Effector memory CD8-positive, alpha-beta T cell (primary cell): ENCODE measurements around the gene DAZAP1.
A peak's percentile ranks its signal among the peaks of the same experiment; 100 is the strongest.

ENCODE experiments used
- ATAC-seq: fragments of 150-1000 bp; cut with Tn5 transposase; replicated peaks from 2 replicates; pipeline ENCODE4 v1.10.0; 2021; ENCODE audit warnings: mild to moderate bottlenecking, moderate library complexity
- DNase-seq, 3 experiments: peaks; one replicate each; pipeline ENCODE4 v3.0.0; 2021
- H3K27ac Mint-ChIP-seq, 2 donors: one replicate each; pipeline ENCODE4 v1.8.0; 2022; ENCODE audit warnings: mild to moderate bottlenecking in 2 of 2, mixed read lengths in 2 of 2, moderate library complexity in 2 of 2
- H3K27me3 Mint-ChIP-seq, 2 donors: one replicate each; pipeline ENCODE4 v1.8.0; 2022; ENCODE audit warnings: mixed read lengths in 2 of 2
- H3K36me3 Mint-ChIP-seq: one replicate; pipeline ENCODE4 v1.8.0; 2022; ENCODE audit warnings: mild to moderate bottlenecking, moderate library complexity, mixed read lengths; ENCODE audit not compliant: insufficient read depth
- H3K4me1 Mint-ChIP-seq, 2 donors: one replicate each; pipeline ENCODE4 v1.8.0; 2022; ENCODE audit warnings: low read depth in 2 of 2, mixed read lengths in 2 of 2
- H3K4me3 Mint-ChIP-seq, 2 donors: one replicate each; pipeline ENCODE4 v1.8.0; 2022; ENCODE audit warnings: mild to moderate bottlenecking in 2 of 2, mixed read lengths in 2 of 2, moderate library complexity in 2 of 2
- H3K9me3 Mint-ChIP-seq, 2 donors: one replicate each; pipeline ENCODE4 v1.8.0; 2022; ENCODE audit warnings: mixed read lengths in 2 of 2
- total RNA-seq, 9 experiments: gene quantifications; one replicate each; lab custom pipeline; 2026; lab: John Stamatoyannopoulos, UW

DAZAP1 gene
- 133 to 290 (median 202) reads per million in 9 experiments for total RNA-seq

DNA sequence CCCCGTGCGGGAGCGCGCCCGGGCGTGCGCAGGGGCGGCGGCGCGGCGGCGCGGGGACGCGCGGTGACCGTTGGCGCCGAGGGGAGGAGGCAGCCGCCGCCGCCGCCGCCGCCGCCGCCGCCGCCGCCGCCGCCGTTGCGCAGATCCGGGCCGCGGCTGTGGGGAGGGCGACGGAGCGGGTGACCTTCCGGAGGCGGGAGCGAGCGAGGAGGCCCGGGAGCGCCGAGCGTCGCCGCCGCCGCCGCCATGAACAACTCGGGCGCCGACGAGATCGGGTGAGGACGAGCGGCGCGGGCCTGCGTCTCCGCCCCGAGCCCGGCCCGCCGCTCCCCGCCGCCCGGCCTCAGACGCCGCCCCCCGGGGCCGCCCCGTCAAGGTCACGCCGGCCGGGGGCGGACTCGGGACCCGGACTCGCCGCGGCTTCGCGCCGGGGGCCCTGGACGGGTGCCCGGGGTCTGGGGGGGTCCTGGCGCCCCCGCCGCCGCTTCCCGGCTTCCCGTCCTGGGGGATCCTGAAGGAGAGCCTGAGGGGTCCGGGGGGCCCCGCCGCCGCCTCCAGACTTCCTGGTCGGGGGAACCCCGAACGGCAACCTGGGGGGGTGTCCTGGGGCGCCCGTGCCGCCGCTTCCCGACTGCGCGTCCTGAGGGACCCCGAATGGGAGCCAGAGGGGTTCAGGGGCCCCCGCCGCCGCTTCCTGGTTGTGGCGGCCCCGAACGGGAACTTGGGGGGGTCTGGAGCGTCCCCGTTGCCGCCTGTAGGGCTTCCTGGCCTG lies at the start of gene DAZAP1:
Gene DAZAP1 (plus strand): TSS at position 59 of the 772 bp plus-strand sequence. CDS start 188 bp downstream, at position 247.
- peak; percentile 40 to 49 (median 41) for DNase-seq
- peaks cover 49% of the 10 kb centered on the region for H3K36me3 Mint-ChIP-seq
- peak; percentile 25 for ATAC-seq
- peaks cover 3 to 10% of the 10 kb centered on the region in 2 donors for H3K27me3 Mint-ChIP-seq
- no peaks in the 10 kb centered on the region for H3K9me3 Mint-ChIP-seq
- H3K4me1 Mint-ChIP-seq, result peaks cover 43 to 44% of the 10 kb centered on the region in 2 donors
- H3K27ac Mint-ChIP-seq, result peak within 1 kb of the TSS; percentile 89 to 96
- peak within 1 kb of the TSS; percentile 91 to 98 for H3K4me3 Mint-ChIP-seq

- H3K36me3 Mint-ChIP-seq, result peaks cover 12% of the 10 kb centered on the region
- H3K27ac Mint-ChIP-seq, result no peak overlapping the region
- no peak for DNase-seq
- peaks cover 9 to 19% of the 10 kb centered on the region in 2 donors for H3K4me1 Mint-ChIP-seq
- no peak for ATAC-seq
- H3K4me3 Mint-ChIP-seq, result no peak overlapping the region
- no peaks in the 10 kb centered on the region for H3K9me3 Mint-ChIP-seq
- H3K27me3 Mint-ChIP-seq, result no peaks in the 10 kb centered on the region
Measured at GRCh38 chr19:1360126-1360817, 47.1 kb upstream of the DAZAP1 start.

- Mint-ChIP-seq H3K4me3 (no peak overlapping the region), H3K9me3 (no peaks in the 10 kb centered on the region), H3K4me1 (peaks cover 3 to 14% of the 10 kb centered on the region in 2 donors), H3K36me3 (peaks cover 8% of the 10 kb centered on the region), H3K27me3 (no peaks in the 10 kb centered on the region), H3K27ac (no peak overlapping the region)
- ATAC-seq, result no peak
- no peak for DNase-seq
Measured at GRCh38 chr19:1360818-1361461, 46.4 kb upstream of the DAZAP1 start.

- no peak overlapping the region for H3K4me3 Mint-ChIP-seq
- no peaks in the 10 kb centered on the region for H3K27me3 Mint-ChIP-seq
- DNase-seq (no peak), ATAC-seq (no peak)
- peaks cover 0 to 13% of the 10 kb centered on the region in 2 donors for H3K4me1 Mint-ChIP-seq
- peaks cover 8% of the 10 kb centered on the region for H3K36me3 Mint-ChIP-seq
- no peaks in the 10 kb centered on the region for H3K9me3 Mint-ChIP-seq
- H3K27ac Mint-ChIP-seq, result no peak overlapping the region
Measured at GRCh38 chr19:1361601-1362386, 45.6 kb upstream of the DAZAP1 start.

- H3K4me3 Mint-ChIP-seq, result peak overlapping the region in 1 of 2 donors; percentile 80
Measured at GRCh38 chr19:1362387-1363257, 44.8 kb upstream of the DAZAP1 start.

DNA sequence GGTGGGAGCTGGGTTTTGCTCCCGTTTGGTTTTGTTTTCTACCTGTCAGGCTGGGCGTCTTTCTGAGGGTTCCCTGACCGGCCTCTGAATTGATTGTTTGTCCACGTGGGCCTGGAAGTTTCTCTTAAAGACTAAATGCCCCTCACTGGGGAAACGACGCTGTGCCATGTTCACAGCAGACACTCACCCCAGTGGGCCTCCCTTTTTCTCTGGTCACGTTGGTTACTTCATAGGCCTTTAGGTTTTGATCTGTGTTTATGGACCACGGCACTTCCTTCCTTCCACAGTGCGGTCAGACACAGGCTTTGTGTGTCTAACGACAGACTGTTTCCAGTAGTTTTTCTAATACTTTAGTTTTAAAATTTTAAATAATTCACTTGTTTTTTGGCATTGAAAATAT lies 43.8 kb upstream of the DAZAP1 start:
- ATAC-seq, result peak; percentile 95
- peak in 2 of 3 experiments; percentile 23 to 37 for DNase-seq
- Mint-ChIP-seq H3K9me3 (no peaks in the 10 kb centered on the region), H3K4me3 (peak overlapping the region; percentile 62 to 80), H3K27ac (peak overlapping the region in 1 of 2 donors; percentile 86), H3K4me1 (peaks cover 0 to 13% of the 10 kb centered on the region in 2 donors), H3K36me3 (peaks cover 8% of the 10 kb centered on the region), H3K27me3 (no peaks in the 10 kb centered on the region)

More at GRCh38 chr19:1362387-1363257, 44.8 kb upstream of the DAZAP1 start:
- H3K4me1 Mint-ChIP-seq, result peaks cover 0 to 13% of the 10 kb centered on the region in 2 donors
- DNase-seq (no peak), ATAC-seq (no peak)
- no peaks in the 10 kb centered on the region for H3K27me3 Mint-ChIP-seq
- no peaks in the 10 kb centered on the region for H3K9me3 Mint-ChIP-seq
- peaks cover 8% of the 10 kb centered on the region for H3K36me3 Mint-ChIP-seq
- H3K27ac Mint-ChIP-seq, result peak overlapping the region in 1 of 2 donors; percentile 86

GRCh38 chr19:1364070-1364704 lies 43.2 kb upstream of the DAZAP1 start:
- no peak for DNase-seq
- peak overlapping the region; percentile 62 to 80 for H3K4me3 Mint-ChIP-seq
- peaks cover 0 to 13% of the 10 kb centered on the region in 2 donors for H3K4me1 Mint-ChIP-seq
- no peaks in the 10 kb centered on the region for H3K27me3 Mint-ChIP-seq
- no peaks in the 10 kb centered on the region for H3K9me3 Mint-ChIP-seq
- peaks cover 8% of the 10 kb centered on the region for H3K36me3 Mint-ChIP-seq
- ATAC-seq, result peak; percentile 74
- peak overlapping the region in 1 of 2 donors; percentile 86 for H3K27ac Mint-ChIP-seq

DNA sequence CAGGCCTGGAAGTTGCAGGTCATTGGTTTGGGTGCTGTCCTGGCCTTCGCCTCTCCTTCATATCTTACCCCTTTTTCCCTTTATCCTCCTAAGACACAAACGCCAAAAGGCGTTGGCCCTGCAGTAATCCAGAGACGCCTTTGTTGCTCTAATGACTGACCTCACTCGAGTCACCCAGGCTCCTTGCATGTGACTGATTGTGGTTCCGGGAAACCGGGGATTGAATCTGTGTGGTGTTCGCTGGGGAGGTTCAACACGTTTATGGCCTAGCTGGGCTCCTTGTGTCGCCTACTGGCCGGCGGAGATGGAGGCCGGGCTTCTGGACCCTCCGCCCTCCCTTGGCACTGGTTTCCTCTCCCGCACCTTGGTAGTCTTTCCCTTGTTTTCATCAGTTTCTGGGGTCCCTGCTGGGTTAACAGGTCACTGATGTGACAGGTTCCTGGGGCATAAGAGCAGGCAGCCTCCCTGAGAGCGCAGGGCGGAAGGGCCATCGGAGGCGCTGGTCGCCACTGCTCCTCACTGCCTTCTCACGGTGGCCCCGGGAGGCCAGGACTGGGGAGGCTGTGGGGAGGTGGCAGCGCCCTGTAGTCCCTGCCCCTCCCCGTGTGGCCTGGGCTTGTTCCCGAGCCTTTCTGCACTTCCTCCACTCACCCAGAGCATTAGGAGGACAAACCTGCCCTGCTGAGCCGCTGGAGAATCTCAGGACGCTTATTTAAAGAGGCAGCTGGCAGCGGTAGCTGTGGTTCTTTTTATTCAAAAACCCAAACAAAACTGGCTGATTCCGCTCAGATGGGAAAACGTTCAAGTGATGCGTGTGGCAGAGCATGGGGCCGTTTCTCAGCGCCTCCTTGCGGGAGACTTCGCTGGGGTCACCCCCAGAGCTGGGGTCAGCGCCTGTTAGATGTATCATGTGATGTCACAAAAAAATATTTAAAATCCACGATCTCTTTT lies 41.8 kb upstream of the DAZAP1 start:
- Mint-ChIP-seq H3K27ac (no peak overlapping the region), H3K9me3 (no peaks in the 10 kb centered on the region), H3K36me3 (peaks cover 12% of the 10 kb centered on the region)

DNA sequence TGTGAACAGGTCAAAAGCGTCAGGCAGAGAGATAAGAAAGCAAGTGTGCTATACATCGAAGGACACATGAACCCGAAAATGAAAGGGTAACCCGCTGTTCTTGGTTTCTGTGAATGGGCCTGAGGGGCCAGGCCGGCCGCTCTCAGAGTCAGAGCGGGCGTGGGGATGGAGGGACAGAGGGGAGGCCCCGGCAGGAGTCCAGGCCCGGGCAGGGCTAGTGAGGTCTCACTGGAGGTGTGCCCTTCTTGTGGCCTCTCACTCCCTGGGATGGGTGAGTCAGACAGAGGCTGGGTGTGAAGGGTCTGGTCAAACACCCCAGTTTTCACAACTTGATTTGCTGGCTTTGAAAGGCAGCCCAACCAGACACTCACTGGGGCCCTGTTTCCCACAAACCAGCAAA lies 41.1 kb upstream of the DAZAP1 start:
- H3K36me3 Mint-ChIP-seq, result peaks cover 7% of the 10 kb centered on the region
- H3K4me3 Mint-ChIP-seq, result no peak overlapping the region
- no peak overlapping the region for H3K27ac Mint-ChIP-seq
- no peaks in the 10 kb centered on the region for H3K27me3 Mint-ChIP-seq
- ATAC-seq (no peak), DNase-seq (no peak)
- H3K9me3 Mint-ChIP-seq, result no peaks in the 10 kb centered on the region
- peaks cover 0 to 13% of the 10 kb centered on the region in 2 donors for H3K4me1 Mint-ChIP-seq

More for the DNA sequence above, 41.8 kb upstream of the DAZAP1 start:
- DNase-seq (no peak), ATAC-seq (no peak)
- Mint-ChIP-seq H3K4me1 (peaks cover 0 to 13% of the 10 kb centered on the region in 2 donors), H3K4me3 (no peak overlapping the region), H3K27me3 (no peaks in the 10 kb centered on the region)

GRCh38 chr19:1366899-1367870 lies 40.2 kb upstream of the DAZAP1 start:
- Mint-ChIP-seq H3K4me3 (no peak overlapping the region), H3K9me3 (no peaks in the 10 kb centered on the region), H3K4me1 (peaks cover 0 to 13% of the 10 kb centered on the region in 2 donors), H3K36me3 (peaks cover 7% of the 10 kb centered on the region), H3K27me3 (no peaks in the 10 kb centered on the region), H3K27ac (no peak overlapping the region)
- DNase-seq (no peak), ATAC-seq (no peak)
